ENCODE results near the gene PDGFA. TPM values are rescaled to one million over a fixed set of nuclear protein-coding genes. Genes with fewer than 3 reads are reported as not detected.

The PDGFA gene
- total RNA-seq, 1 experiment from 2014 or later, result 35.8 TPM

DNA sequence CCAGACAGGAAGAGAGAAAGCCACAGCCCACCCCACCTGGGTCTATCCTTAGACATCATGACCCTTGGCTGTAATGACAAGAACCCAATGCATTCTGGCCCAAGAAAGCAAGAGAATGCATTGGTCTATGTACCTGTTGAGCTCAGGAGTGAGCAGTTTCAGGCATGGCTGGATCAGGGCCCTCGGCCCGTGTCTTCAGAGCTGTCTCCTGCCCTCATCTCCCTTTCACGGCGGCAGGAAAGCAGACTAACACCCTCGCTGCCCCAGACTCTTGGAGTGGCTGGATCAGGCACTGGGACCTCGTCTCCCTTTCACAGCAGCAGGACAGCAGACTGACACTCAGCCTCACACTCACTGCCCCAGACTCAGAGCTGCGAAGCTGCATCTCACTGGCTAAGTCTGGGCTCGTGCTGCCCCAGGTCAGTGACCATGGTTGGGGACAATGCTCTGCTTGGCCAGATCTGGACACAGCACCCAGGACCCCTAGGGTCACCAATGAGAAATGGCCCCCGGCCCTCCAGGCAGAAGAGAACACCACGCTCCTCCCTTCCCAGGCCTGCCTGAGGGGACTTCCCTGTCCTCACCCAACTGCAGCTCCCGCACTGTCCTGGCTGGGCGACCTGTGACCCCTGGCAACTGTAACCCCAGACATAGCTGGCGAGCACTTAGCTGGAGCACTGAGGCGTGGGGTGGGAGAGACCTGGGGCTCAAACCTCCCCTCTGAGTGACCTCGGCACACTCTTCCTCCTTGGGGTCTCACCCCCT is 12.9 kb upstream of the PDGFA start:
- Mint-ChIP-seq H3K27me3 (ENCODE audit: low read depth) (peaks cover 32% of the 10 kb centered on the region), H3K9me3 (no peaks in the 10 kb centered on the region; a peak in 1 of 5 replicates), H3K36me3 (ENCODE audit: insufficient read depth in 1 of 3, low read depth in 3 of 3) (no peaks in the 10 kb centered on the region), H3K4me1 (peaks cover 0 to under 1% of the 10 kb centered on the region in 2 experiments; a peak in 1 of 4 replicates), H3K4me3 (no peak overlapping the region), H3K27ac (no peak overlapping the region)
- WGBS (ENCODE audit: extremely low coverage, insufficient read length, low lambda C conversion rate), result no CpG with 5 or more reads among the region's 15 CpGs
- Histone ChIP-seq H2BK15ac (ENCODE audit: low read depth, low read length) (no peak overlapping the region), H3K4me1 (ENCODE audit: insufficient read depth, low read length) (no peaks in the 10 kb centered on the region), H2BK20ac (ENCODE audit: low read depth, low read length, poor library complexity, severe bottlenecking) (no peak overlapping the region), H2BK5ac (ENCODE audit: insufficient read length, low read length) (no peak overlapping the region), H3K23me2 (ENCODE audit: insufficient read length, low read depth, low read length, poor library complexity, severe bottlenecking) (no peaks in the 10 kb centered on the region), H3K4me2 (ENCODE audit: insufficient read depth, insufficient read length, low read length) (no peak overlapping the region), H4K8ac (replicated peaks; ENCODE audit: insufficient read length, low read depth, low read length) (no peak overlapping the region), H3K79me2 (ENCODE audit: insufficient read depth, low read length) (no peaks in the 10 kb centered on the region), H3K4ac (ENCODE audit: low read depth, low read length) (no peak overlapping the region), H2AK5ac (ENCODE audit: insufficient read length, low read length) (no peak overlapping the region), H3K23ac (ENCODE audit: insufficient read length, low read depth, low read length) (no peak overlapping the region), H2BK12ac (ENCODE audit: insufficient read length, low read depth, low read length) (no peak overlapping the region), H2BK120ac (ENCODE audit: low read depth, low read length, poor library complexity, severe bottlenecking) (no peak overlapping the region), H4K91ac (ENCODE audit: insufficient read length, low read depth, low read length) (no peak overlapping the region), H3K9me3 (ENCODE audit: control insufficient read depth, low read depth, low read length) (no peaks in the 10 kb centered on the region), H3K18ac (ENCODE audit: insufficient read length, low read depth, low read length) (no peak overlapping the region), H3K79me1 (ENCODE audit: insufficient read depth, low read depth, low read length, poor library complexity, severe bottlenecking) (no peaks in the 10 kb centered on the region), H3T11ph (ENCODE audit: low read length) (no peak overlapping the region), H3K14ac (ENCODE audit: insufficient read depth, low read length) (no peak overlapping the region), H3K9ac (ENCODE audit: extremely low read depth, insufficient read length, low read length) (no peak overlapping the region), H3K27ac (ENCODE audit: insufficient read length, low read depth, low read length) (no peak overlapping the region), H4K5ac (ENCODE audit: insufficient read length, low read depth, low read length) (no peak overlapping the region), H3K56ac (ENCODE audit: insufficient read length, low read depth, low read length) (no peak overlapping the region), H3K27me3 (ENCODE audit: insufficient read depth, low read length) (no peaks in the 10 kb centered on the region), H2AFZ (ENCODE audit: low read length) (no peak overlapping the region), H4K20me1 (ENCODE audit: control insufficient read depth, insufficient read depth, insufficient read length) (no peaks in the 10 kb centered on the region)
- TF ChIP-seq CTCF (conservative IDR thresholded peaks at IDR 0.05), result no peak
- no peak for DNase-seq

All from H9 (cell line).